ENCODE measurements around the gene SCLY.

The SCLY gene

GRCh38 chr2:238069877-238070276 lies 9.1 kb downstream of the SCLY start:
- 92% methylated on average over 5 of the region's 9 CpGs; no CpG with 5 or more reads in 1 of the 2 experiments for WGBS, 2 experiments (ENCODE audit: insufficient coverage in 2 of 2)
- Histone ChIP-seq H3K9me3 (ENCODE audit: control insufficient read depth, low read length) (no peaks in the 10 kb centered on the region), H3K36me3 (ENCODE audit: control insufficient read depth, insufficient read depth, low read length) (peaks cover 78% of the 10 kb centered on the region), H3K27ac (ENCODE audit: low read depth, low read length, severe bottlenecking) (no peak overlapping the region), H3K4me1 (ENCODE audit: control insufficient read depth, insufficient read depth, low read length, poor library complexity, severe bottlenecking) (no peaks in the 10 kb centered on the region), H3K4me3 (ENCODE audit: extremely low read depth, insufficient read depth, low read length, poor library complexity, severe bottlenecking) (no peak overlapping the region)

GRCh38 chr2:238075397-238075796 lies 14.6 kb downstream of the SCLY start:
- Histone ChIP-seq H3K9me3 (ENCODE audit: control insufficient read depth, low read length) (no peaks in the 10 kb centered on the region), H3K36me3 (ENCODE audit: control insufficient read depth, insufficient read depth, low read length) (peaks cover 51% of the 10 kb centered on the region), H3K27ac (ENCODE audit: low read depth, low read length, severe bottlenecking) (no peak overlapping the region), H3K4me1 (ENCODE audit: control insufficient read depth, insufficient read depth, low read length, poor library complexity, severe bottlenecking) (no peaks in the 10 kb centered on the region), H3K4me3 (ENCODE audit: extremely low read depth, insufficient read depth, low read length, poor library complexity, severe bottlenecking) (no peak overlapping the region)

GRCh38 chr2:238077292-238077691 lies 16.5 kb downstream of the SCLY start:
- WGBS, 2 experiments (ENCODE audit: insufficient coverage in 2 of 2), result 100% methylated on average over 1 of the region's 1 CpG; no CpG with 5 or more reads in 1 of the 2 experiments
- H3K4me3 ChIP-seq (ENCODE audit: extremely low read depth, insufficient read depth, low read length, poor library complexity, severe bottlenecking), result no peak overlapping the region
- H3K36me3 ChIP-seq (ENCODE audit: control insufficient read depth, insufficient read depth, low read length), result peaks cover 51% of the 10 kb centered on the region
- no peaks in the 10 kb centered on the region for H3K9me3 ChIP-seq (ENCODE audit: control insufficient read depth, low read length)
- H3K4me1 ChIP-seq (ENCODE audit: control insufficient read depth, insufficient read depth, low read length, poor library complexity, severe bottlenecking), result no peaks in the 10 kb centered on the region
- peak overlapping the region; percentile 43 for H3K27ac ChIP-seq (ENCODE audit: low read depth, low read length, severe bottlenecking)

GRCh38 chr2:238079874-238080327 lies 19.1 kb downstream of the SCLY start:
- 75 to 100% methylated on average over 1 to 2 of the region's 2 CpGs for WGBS, 2 experiments (ENCODE audit: insufficient coverage in 2 of 2)
- Histone ChIP-seq H3K4me1 (ENCODE audit: control insufficient read depth, insufficient read depth, low read length, poor library complexity, severe bottlenecking) (no peaks in the 10 kb centered on the region), H3K4me3 (ENCODE audit: extremely low read depth, insufficient read depth, low read length, poor library complexity, severe bottlenecking) (no peak overlapping the region), H3K27ac (ENCODE audit: low read depth, low read length, severe bottlenecking) (no peak overlapping the region), H3K9me3 (ENCODE audit: control insufficient read depth, low read length) (no peaks in the 10 kb centered on the region), H3K36me3 (ENCODE audit: control insufficient read depth, insufficient read depth, low read length) (peaks cover 60% of the 10 kb centered on the region)

GRCh38 chr2:238080518-238080917 lies 19.7 kb downstream of the SCLY start:
- 92 to 97% methylated on average over 15 of the region's 15 CpGs for WGBS, 2 experiments (ENCODE audit: insufficient coverage in 2 of 2)
- Histone ChIP-seq H3K4me3 (ENCODE audit: extremely low read depth, insufficient read depth, low read length, poor library complexity, severe bottlenecking) (no peak overlapping the region), H3K36me3 (ENCODE audit: control insufficient read depth, insufficient read depth, low read length) (peaks cover 65% of the 10 kb centered on the region), H3K27ac (ENCODE audit: low read depth, low read length, severe bottlenecking) (no peak overlapping the region), H3K9me3 (ENCODE audit: control insufficient read depth, low read length) (no peaks in the 10 kb centered on the region), H3K4me1 (ENCODE audit: control insufficient read depth, insufficient read depth, low read length, poor library complexity, severe bottlenecking) (no peaks in the 10 kb centered on the region)

- Histone ChIP-seq H3K4me1 (ENCODE audit: control insufficient read depth, insufficient read depth, low read length, poor library complexity, severe bottlenecking) (no peaks in the 10 kb centered on the region), H3K4me3 (ENCODE audit: extremely low read depth, insufficient read depth, low read length, poor library complexity, severe bottlenecking) (no peak overlapping the region), H3K9me3 (ENCODE audit: control insufficient read depth, low read length) (no peaks in the 10 kb centered on the region), H3K36me3 (ENCODE audit: control insufficient read depth, insufficient read depth, low read length) (peaks cover 63% of the 10 kb centered on the region), H3K27ac (ENCODE audit: low read depth, low read length, severe bottlenecking) (no peak overlapping the region)
- 87 to 98% methylated on average over 9 to 11 of the region's 13 CpGs for WGBS, 2 experiments (ENCODE audit: insufficient coverage in 2 of 2)
These were observed 20.3 kb downstream of the SCLY start for GRCh38 chr2:238081150-238081549.

GRCh38 chr2:238081561-238081960 lies 20.8 kb downstream of the SCLY start:
- Histone ChIP-seq H3K4me1 (ENCODE audit: control insufficient read depth, insufficient read depth, low read length, poor library complexity, severe bottlenecking) (no peaks in the 10 kb centered on the region), H3K36me3 (ENCODE audit: control insufficient read depth, insufficient read depth, low read length) (peaks cover 62% of the 10 kb centered on the region), H3K4me3 (ENCODE audit: extremely low read depth, insufficient read depth, low read length, poor library complexity, severe bottlenecking) (no peak overlapping the region), H3K9me3 (ENCODE audit: control insufficient read depth, low read length) (no peaks in the 10 kb centered on the region), H3K27ac (ENCODE audit: low read depth, low read length, severe bottlenecking) (no peak overlapping the region)
- WGBS, 2 experiments (ENCODE audit: insufficient coverage in 2 of 2), result 95 to 98% methylated on average over 15 of the region's 16 CpGs

GRCh38 chr2:238082151-238082550 lies 21.4 kb downstream of the SCLY start:
- peaks cover 65% of the 10 kb centered on the region for H3K36me3 ChIP-seq (ENCODE audit: control insufficient read depth, insufficient read depth, low read length)
- H3K4me3 ChIP-seq (ENCODE audit: extremely low read depth, insufficient read depth, low read length, poor library complexity, severe bottlenecking), result no peak overlapping the region
- WGBS, 2 experiments (ENCODE audit: insufficient coverage in 2 of 2), result 91 to 100% methylated on average over 16 to 17 of the region's 17 CpGs
- no peaks in the 10 kb centered on the region for H3K9me3 ChIP-seq (ENCODE audit: control insufficient read depth, low read length)
- no peaks in the 10 kb centered on the region for H3K4me1 ChIP-seq (ENCODE audit: control insufficient read depth, insufficient read depth, low read length, poor library complexity, severe bottlenecking)
- no peak overlapping the region for H3K27ac ChIP-seq (ENCODE audit: low read depth, low read length, severe bottlenecking)

GRCh38 chr2:238082827-238083226 lies 22.0 kb downstream of the SCLY start:
- Histone ChIP-seq H3K9me3 (ENCODE audit: control insufficient read depth, low read length) (no peaks in the 10 kb centered on the region), H3K4me3 (ENCODE audit: extremely low read depth, insufficient read depth, low read length, poor library complexity, severe bottlenecking) (no peak overlapping the region), H3K4me1 (ENCODE audit: control insufficient read depth, insufficient read depth, low read length, poor library complexity, severe bottlenecking) (no peaks in the 10 kb centered on the region), H3K27ac (ENCODE audit: low read depth, low read length, severe bottlenecking) (no peak overlapping the region), H3K36me3 (ENCODE audit: control insufficient read depth, insufficient read depth, low read length) (peaks cover 60% of the 10 kb centered on the region)
- 95 to 100% methylated on average over 4 to 5 of the region's 7 CpGs for WGBS, 2 experiments (ENCODE audit: insufficient coverage in 2 of 2)

- Histone ChIP-seq H3K27ac (ENCODE audit: low read depth, low read length, severe bottlenecking) (no peak overlapping the region), H3K4me1 (ENCODE audit: control insufficient read depth, insufficient read depth, low read length, poor library complexity, severe bottlenecking) (no peaks in the 10 kb centered on the region), H3K9me3 (ENCODE audit: control insufficient read depth, low read length) (no peaks in the 10 kb centered on the region), H3K36me3 (ENCODE audit: control insufficient read depth, insufficient read depth, low read length) (peaks cover 57% of the 10 kb centered on the region), H3K4me3 (ENCODE audit: extremely low read depth, insufficient read depth, low read length, poor library complexity, severe bottlenecking) (no peak overlapping the region)
- WGBS, 2 experiments (ENCODE audit: insufficient coverage in 2 of 2), result 73 to 75% methylated on average over 4 to 5 of the region's 5 CpGs
These were observed 23.1 kb downstream of the SCLY start for GRCh38 chr2:238083919-238084318.

GRCh38 chr2:238084761-238085160 lies 24.0 kb downstream of the SCLY start:
- Histone ChIP-seq H3K36me3 (ENCODE audit: control insufficient read depth, insufficient read depth, low read length) (peaks cover 54% of the 10 kb centered on the region), H3K4me3 (ENCODE audit: extremely low read depth, insufficient read depth, low read length, poor library complexity, severe bottlenecking) (no peak overlapping the region), H3K4me1 (ENCODE audit: control insufficient read depth, insufficient read depth, low read length, poor library complexity, severe bottlenecking) (no peaks in the 10 kb centered on the region), H3K27ac (ENCODE audit: low read depth, low read length, severe bottlenecking) (no peak overlapping the region), H3K9me3 (ENCODE audit: control insufficient read depth, low read length) (no peaks in the 10 kb centered on the region)
- 92% methylated on average over 4 of the region's 7 CpGs; no CpG with 5 or more reads in 1 of the 2 experiments for WGBS, 2 experiments (ENCODE audit: insufficient coverage in 2 of 2)
